Activated effector memory CD4-positive, alpha-beta T cell treated with Interleukin-2 at 50 U/mL for 16 hours (primary cell): ENCODE data around the gene TANGO2.
A peak's percentile ranks its signal among the peaks of the same experiment; 100 is the strongest.

Source experiments
- DNase-seq: peaks from one replicate; pipeline ENCODE4 v3.0.0-alpha.2; 2020

The TANGO2 gene

DNA sequence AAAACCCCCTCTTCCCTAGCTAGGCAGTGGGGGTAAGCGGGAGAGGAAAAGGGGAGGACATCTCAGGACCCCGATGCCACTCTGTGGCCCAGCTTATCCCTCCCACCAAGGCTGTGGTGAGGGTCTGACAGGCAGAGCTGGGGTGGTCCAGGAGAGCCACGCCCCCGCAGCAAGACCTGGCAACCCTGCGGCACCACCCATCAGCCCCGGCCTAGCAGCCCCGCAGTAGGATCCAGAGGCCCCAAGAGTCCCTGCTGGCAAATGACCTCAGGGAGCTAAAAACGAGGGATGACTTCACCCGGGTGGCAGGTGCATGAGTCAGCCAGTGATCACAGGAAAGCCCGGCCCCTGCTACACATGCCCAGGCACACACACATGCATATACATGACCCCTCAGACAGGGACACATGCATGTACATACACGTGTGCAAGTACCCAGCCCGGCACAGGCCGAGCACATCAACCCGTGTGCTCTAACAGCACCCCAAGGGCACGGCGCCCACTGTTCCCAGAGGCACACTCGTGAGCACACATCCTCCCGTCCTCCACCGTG is 36.6 kb upstream of the TANGO2 start:
- no peak for DNase-seq

- DNase-seq, result no peak
Measured at GRCh38 chr22:19984851-19985811, 35.8 kb upstream of the TANGO2 start.

DNA sequence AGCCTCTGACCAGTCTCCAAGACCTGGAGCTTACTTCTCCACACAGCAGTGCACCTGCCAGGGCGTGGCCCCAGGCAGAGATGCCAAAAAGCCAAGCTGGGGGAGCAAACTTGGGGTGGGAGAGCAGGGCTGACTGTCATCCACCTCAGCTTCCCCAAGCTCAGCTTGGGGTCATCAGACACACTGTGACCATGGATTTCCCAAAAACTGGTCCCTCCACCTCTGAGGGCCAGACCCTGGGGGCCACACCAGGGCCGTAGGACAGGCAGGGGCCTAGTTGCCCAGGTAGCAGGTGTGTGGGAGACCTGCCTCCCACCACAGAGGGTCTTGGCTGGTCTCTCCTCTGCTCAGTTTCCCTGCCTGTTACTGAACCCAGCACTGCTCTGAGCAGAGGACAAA is 34.9 kb upstream of the TANGO2 start:
- DNase-seq, result no peak

GRCh38 chr22:19986410-19987341 is 34.2 kb upstream of the TANGO2 start:
- peak; percentile 39 for DNase-seq

DNA sequence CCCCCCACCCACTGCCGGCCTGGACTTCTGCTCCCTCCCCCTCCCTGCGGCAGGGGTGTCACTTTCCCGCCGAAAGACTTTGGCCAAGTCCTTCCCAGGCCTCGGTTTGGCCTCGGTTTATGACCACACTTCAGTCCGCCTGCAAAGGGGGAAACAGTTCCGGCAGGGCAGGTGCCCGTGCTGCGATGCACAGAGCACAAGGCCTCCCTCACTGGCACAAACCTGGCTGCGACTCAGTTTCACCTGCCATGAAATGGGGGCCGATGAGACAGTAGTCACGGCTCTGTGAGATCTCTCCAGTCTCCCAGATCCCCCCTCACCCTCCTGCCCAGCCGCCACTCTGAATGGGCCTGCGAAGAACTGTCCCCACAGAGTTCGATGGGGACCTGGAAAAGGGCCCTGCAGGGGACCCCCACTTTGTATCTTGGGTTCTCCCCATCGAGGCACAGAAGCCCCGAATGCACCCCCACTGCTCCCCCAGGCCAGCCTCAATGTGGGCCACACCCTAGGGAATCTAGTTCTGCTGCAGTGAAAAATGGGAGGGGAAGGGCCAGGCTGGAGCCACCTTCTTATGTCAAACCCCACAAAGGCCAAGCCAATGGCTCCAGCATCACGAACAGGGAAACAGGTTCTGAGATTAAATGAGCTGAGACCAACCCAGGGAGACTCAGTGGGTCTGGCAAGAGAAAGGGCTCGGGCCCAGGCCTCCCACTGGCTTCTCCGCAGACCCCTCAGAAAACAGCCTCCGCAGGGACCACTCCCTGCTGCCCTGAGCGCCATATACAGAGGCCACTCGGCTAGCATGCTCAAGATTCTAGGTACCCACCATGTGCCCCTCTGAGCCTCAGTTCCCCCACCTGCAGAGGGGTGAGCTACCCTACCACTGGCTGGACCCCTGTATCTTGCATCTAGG is 33.3 kb upstream of the TANGO2 start:
- DNase-seq, result no peak

DNA sequence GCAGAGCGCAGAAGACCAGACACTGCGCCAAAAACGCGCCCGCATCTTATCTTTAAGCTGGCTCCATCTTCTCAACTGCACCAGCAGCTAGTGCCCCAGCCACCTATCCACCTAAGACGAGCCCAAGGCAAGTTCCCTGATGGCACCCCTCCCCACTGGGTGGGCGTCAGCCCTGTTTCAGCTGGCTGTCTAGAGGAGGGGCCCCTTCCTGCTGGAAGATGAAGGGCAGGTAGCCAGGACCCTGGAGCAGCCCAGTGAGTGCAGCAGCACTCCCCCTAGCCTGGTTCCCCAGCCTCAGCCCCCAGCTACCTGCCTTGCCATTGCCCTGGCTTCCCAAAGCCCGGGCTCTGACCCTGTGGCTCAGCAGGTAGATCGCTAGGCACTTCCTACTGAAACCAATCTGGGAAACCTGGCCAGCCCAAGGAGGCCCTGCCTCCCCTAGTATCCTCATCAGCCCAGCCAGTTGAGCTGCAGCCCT is 32.5 kb upstream of the TANGO2 start:
- no peak for DNase-seq

- DNase-seq, result no peak
Measured at GRCh38 chr22:19988965-19989724, 31.8 kb upstream of the TANGO2 start.

DNA sequence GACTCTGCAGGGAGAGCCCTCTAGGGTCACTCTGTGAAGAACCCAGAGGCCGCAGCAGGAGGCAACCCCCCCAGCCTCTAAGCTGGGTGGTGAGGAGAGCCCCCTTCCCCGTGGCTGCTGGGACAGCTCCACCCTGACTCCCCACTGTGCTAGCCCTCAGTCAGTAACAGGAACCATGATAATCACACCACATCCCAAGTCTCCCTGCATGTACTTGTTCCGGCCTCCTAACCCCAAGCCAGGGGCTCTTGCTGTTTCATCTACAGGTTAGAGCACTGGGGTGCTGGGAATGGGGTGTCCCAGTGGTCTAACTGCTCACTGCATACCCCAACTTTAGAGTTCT is 31.2 kb upstream of the TANGO2 start:
- DNase-seq, result no peak

GRCh38 chr22:19990188-19990587 is 30.7 kb upstream of the TANGO2 start:
- DNase-seq, result no peak

DNA sequence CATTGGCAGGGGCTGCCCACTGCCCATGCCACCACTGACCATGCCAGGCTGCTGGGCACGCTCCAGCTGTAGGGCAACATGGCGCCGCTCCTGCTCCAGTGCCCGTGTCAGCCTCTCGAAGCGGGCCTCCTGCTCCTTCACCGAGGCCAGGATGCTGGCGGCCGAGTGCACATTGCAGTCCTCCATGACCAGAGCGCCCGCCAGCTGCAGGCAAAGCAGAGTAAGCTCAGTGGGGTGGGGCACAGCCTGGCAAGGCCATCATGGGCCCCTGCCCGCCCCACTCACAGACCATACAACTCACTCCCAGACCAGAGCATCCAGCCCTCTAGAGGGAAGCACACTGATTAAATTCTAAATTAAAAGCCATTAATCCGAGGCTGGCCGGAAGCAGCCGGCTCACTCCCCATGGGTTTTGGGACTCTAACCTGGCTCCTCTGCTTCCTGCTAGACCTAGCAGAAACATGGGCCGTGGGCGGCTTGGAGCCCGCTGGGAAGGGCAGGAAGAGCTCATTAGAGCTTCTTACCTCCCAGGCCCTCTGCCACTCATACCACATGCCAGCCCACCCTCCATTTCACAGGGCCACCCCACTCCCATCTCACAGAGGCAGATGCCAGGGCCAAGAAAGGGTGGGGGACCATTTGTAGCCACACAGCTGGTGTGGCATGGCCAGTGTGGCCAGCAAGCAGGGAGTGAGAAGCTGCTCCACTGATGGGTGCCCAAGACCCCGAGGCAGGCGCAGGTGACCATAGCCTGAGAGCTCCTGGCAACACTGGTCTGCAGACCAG is 30.1 kb upstream of the TANGO2 start:
- DNase-seq, result no peak

GRCh38 chr22:19991395-19991644 is 29.6 kb upstream of the TANGO2 start:
- DNase-seq, result no peak

DNA sequence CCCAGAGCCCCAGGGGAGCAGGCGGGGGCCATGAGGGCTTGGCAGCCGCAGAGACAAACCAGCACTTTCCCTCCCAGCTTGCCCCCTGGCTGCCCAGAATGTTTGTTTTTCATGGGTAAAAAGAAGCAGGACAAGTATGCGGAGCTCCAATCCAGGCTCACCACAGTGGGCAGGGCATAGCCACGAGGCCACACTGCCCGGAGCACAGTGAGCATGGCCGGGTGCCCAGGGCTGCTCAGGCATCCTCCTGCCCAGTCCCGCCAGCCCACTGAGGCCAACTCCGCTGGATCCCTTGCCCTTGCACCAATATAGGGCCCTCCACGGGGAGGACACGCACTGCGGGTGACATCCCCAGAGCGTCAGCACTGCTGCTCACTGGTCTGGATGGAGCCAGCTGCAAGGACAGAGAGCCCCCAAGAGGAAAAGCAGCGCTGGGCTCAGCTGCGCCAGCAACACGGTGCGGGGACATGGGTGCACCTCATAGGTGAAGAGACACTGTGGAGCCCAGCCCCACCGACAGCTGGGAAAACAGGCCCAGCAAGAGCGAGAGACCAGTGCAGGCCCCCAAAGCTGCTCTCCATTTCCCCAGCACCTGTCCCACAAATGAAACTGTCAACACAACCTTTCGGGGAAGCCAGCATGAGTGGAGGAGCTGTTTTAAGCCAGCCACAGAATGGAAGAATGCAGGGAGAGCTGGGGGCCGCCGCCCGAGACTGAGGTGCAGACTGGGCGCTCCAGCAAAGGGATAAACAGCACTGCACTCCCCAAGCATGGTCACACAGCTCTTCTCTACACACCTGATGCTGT is 29.1 kb upstream of the TANGO2 start:
- no peak for DNase-seq

DNA sequence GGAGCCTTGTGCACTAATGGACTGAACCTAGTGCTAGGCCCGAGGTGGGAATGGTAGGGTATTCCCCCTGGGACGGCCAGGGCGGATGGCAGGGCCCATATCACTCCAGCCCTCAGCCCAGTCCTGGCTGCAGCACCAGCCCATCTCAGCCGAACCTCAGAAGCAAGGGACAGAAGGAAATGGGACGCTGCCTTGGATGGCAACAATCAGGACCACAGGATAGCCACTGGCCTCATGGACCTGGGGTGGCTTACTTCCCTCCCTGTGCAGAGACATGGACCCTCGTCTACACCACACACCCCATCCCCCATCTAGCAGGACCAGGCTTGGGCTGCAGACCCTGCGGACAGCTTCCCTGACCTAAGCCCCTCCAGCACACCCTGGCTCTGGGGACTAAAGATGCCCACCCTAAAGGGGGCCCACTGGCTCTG is 28.4 kb upstream of the TANGO2 start:
- DNase-seq, result no peak

- no peak for DNase-seq
Measured at GRCh38 chr22:19992921-19993355, 28.0 kb upstream of the TANGO2 start.

DNA sequence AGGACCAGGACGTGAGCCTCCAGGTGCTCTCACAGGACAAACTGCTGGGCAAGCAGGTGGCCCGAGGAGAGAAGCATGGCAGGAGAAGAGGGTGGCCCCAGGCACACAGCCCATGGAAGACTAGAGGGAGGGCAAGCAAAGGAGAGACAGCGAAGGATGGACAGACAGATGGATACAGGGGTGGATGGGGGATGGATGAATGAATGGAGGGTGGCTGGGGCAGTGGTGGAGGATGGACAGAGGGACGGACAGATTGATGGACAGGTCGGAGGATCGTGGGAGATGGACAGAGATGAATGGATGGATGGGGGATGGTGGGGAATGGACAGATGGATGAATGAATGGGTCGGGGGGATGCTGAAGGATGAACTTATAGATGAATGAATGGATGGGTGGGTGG is 27.0 kb upstream of the TANGO2 start:
- no peak for DNase-seq

- no peak for DNase-seq
Measured at GRCh38 chr22:19994851-19995610, 25.9 kb upstream of the TANGO2 start.

GRCh38 chr22:19995611-19996339 is 25.1 kb upstream of the TANGO2 start:
- DNase-seq, result no peak

GRCh38 chr22:19996694-19997384 is 24.1 kb upstream of the TANGO2 start:
- no peak for DNase-seq
